ENCODE measurements around the gene ERFE.

The ERFE gene

GRCh38 chr2:238117199-238118154, 41.3 kb upstream of the ERFE start:
- no peak for DNase-seq (ENCODE audit: low spot score)
- H3K27ac ChIP-seq: no peak overlapping the region
- H3K4me3 ChIP-seq: no peak overlapping the region
- TF ChIP-seq CTCF (IDR thresholded peaks at IDR 0.05): no peak

- DNase-seq (ENCODE audit: low spot score): no peak
- Histone ChIP-seq H3K27ac (no peak overlapping the region), H3K4me3 (no peak overlapping the region)
- no peak for TF ChIP-seq CTCF (IDR thresholded peaks at IDR 0.05)
Measured at GRCh38 chr2:238119756-238120462, 38.9 kb upstream of the ERFE start.

GRCh38 chr2:238120463-238121298, 38.1 kb upstream of the ERFE start:
- no peak for TF ChIP-seq CTCF (IDR thresholded peaks at IDR 0.05)
- H3K4me3 ChIP-seq: no peak overlapping the region
- H3K27ac ChIP-seq: no peak overlapping the region
- no peak for DNase-seq (ENCODE audit: low spot score)

GRCh38 chr2:238121511-238122286, 37.1 kb upstream of the ERFE start:
- Histone ChIP-seq H3K27ac (no peak overlapping the region), H3K4me3 (no peak overlapping the region)
- no peak for DNase-seq (ENCODE audit: low spot score)
- TF ChIP-seq CTCF (IDR thresholded peaks at IDR 0.05): no peak

GRCh38 chr2:238122287-238123217, 36.2 kb upstream of the ERFE start:
- no peak for TF ChIP-seq CTCF (IDR thresholded peaks at IDR 0.05)
- no peak overlapping the region for H3K27ac ChIP-seq
- DNase-seq (ENCODE audit: low spot score): no peak
- H3K4me3 ChIP-seq: no peak overlapping the region
